GM21737 (cell line): ENCODE results near the gene SFI1.
"Not testable (repeated sequence)": the region's sequence is repeated elsewhere in the genome, so short reads cannot be mapped to it uniquely, and the experiment has no call there.

ENCODE experiments used
- ATAC-seq: cut with Tn5 transposase; IDR thresholded peaks from one replicate; pipeline ENCODE4 v1.9.1; 2021; ENCODE audit warnings: mild to moderate bottlenecking, moderate library complexity; ENCODE audit not compliant: unreplicated experiment

Gene SFI1

GRCh38 chr22:31490496-31490925, 5.8 kb upstream of the SFI1 start:
- ATAC-seq, result peak; percentile 47

- no peak for ATAC-seq
These were observed 4.9 kb upstream of the SFI1 start for GRCh38 chr22:31491218-31491962.

GRCh38 chr22:31492151-31492550, 4.2 kb upstream of the SFI1 start:
- ATAC-seq, result no peak

GRCh38 chr22:31493355-31493754, 3.0 kb upstream of the SFI1 start:
- not testable (repeated sequence) for ATAC-seq

GRCh38 chr22:31495343-31495742, 993 bp upstream of the SFI1 start:
- ATAC-seq, result no peak

- peak; percentile 22 for ATAC-seq
These were observed 405 bp downstream of the SFI1 start for GRCh38 chr22:31496735-31497146.

GRCh38 chr22:31497148-31497938, 1.0 kb downstream of the SFI1 start:
- ATAC-seq, result no peak

- ATAC-seq, result no peak
These were observed 5.4 kb downstream of the SFI1 start for GRCh38 chr22:31501738-31502137.

GRCh38 chr22:31503211-31503964, 7.1 kb downstream of the SFI1 start:
- ATAC-seq, result no peak

GRCh38 chr22:31504282-31504681, 7.9 kb downstream of the SFI1 start:
- ATAC-seq, result no peak

GRCh38 chr22:31507517-31507916, 11.2 kb downstream of the SFI1 start:
- ATAC-seq, result not testable (repeated sequence)

GRCh38 chr22:31508536-31508935, 12.2 kb downstream of the SFI1 start:
- ATAC-seq, result no peak

GRCh38 chr22:31509061-31509762, 12.9 kb downstream of the SFI1 start:
- no peak for ATAC-seq

GRCh38 chr22:31520051-31520450, 23.7 kb downstream of the SFI1 start:
- ATAC-seq, result no peak

GRCh38 chr22:31524132-31524531, 27.8 kb downstream of the SFI1 start:
- ATAC-seq, result not testable (repeated sequence)

GRCh38 chr22:31526270-31526669, 29.9 kb downstream of the SFI1 start:
- ATAC-seq, result no peak

- no peak for ATAC-seq
These were observed 34.5 kb downstream of the SFI1 start for GRCh38 chr22:31530823-31531195.

- no peak for ATAC-seq
These were observed 35.7 kb downstream of the SFI1 start for GRCh38 chr22:31532060-31532459.

- ATAC-seq, result no peak
These were observed 37.0 kb downstream of the SFI1 start for GRCh38 chr22:31533374-31533773.

- peak; percentile 70 for ATAC-seq
These were observed 40.7 kb downstream of the SFI1 start for GRCh38 chr22:31537019-31537535.

GRCh38 chr22:31538815-31539214, 42.5 kb downstream of the SFI1 start:
- ATAC-seq, result no peak
